GM13976 (cell line): ENCODE data around the gene CIDEA.

Experiments
- DNase-seq: peaks from one replicate; pipeline ENCODE4 v3.0.0; 2012; ENCODE audit warnings: low spot score
- in situ Hi-C: fragments of 300-500 bp; cut with MboI; formaldehyde crosslinking; loops from one replicate; pipeline ENCODE4 v1.12.0; 2022; ENCODE audit warnings: low sequenced_read_pairs, mixed read lengths, inconsistent platforms; ENCODE audit not compliant: unreplicated experiment
- TF ChIP-seq, protein P1 (sequence below): IDR thresholded peaks from 2 replicates; pipeline ENCODE4 v1.5.1; 2012; ENCODE audit warnings: borderline replicate concordance, mild to moderate bottlenecking; ENCODE audit not compliant: insufficient read depth; ENCODE audit errors: extremely low read depth, missing control alignments, control extremely low read depth

The CIDEA gene

GRCh38 chr18:12231040-12231882 is 22.9 kb upstream of the CIDEA start:
- TF ChIP-seq, protein P1, sequence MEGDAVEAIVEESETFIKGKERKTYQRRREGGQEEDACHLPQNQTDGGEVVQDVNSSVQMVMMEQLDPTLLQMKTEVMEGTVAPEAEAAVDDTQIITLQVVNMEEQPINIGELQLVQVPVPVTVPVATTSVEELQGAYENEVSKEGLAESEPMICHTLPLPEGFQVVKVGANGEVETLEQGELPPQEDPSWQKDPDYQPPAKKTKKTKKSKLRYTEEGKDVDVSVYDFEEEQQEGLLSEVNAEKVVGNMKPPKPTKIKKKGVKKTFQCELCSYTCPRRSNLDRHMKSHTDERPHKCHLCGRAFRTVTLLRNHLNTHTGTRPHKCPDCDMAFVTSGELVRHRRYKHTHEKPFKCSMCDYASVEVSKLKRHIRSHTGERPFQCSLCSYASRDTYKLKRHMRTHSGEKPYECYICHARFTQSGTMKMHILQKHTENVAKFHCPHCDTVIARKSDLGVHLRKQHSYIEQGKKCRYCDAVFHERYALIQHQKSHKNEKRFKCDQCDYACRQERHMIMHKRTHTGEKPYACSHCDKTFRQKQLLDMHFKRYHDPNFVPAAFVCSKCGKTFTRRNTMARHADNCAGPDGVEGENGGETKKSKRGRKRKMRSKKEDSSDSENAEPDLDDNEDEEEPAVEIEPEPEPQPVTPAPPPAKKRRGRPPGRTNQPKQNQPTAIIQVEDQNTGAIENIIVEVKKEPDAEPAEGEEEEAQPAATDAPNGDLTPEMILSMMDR = no peak
- in situ Hi-C loops = loop anchor here (10.0 to 25.0 kb wide), 2 partner anchors 136 to 1619 kb away; partner anchors contain the start of gene ANKRD62

DNA sequence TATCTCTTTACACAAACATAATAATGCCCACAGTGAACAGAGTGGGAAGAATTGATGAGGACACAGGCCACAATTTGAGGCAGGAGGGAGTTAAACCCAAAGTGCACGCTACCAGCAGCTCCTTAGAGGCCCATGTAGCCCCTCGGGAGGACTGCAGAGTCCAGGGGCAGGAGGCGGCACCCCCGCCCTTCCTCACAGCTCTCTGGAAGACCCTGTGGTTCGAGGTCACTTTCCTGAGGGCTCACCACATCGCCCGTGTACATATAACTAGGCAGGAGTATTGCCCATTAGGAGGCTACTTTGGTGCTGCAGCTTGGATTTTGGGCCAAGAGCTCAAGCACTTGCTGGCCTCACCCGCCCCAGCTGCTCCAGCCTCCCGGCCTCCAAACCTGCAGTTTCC is 22.2 kb upstream of the CIDEA start:
- DNase-seq = peak; percentile 5
- TF ChIP-seq, protein P1 = no peak
- in situ Hi-C loops = loop anchor here (10.0 to 25.0 kb wide), 2 partner anchors 137 to 1620 kb away; partner anchors contain the start of gene ANKRD62

More at GRCh38 chr18:12231040-12231882, 22.9 kb upstream of the CIDEA start:
- DNase-seq = peak; percentile 10

- DNase-seq = no peak
- TF ChIP-seq, protein P1 = no peak
- in situ Hi-C loops = loop anchor here (10.0 to 25.0 kb wide), 2 partner anchors 139 to 1621 kb away; partner anchors contain the start of gene ANKRD62
Observed at GRCh38 chr18:12233378-12233777, 20.8 kb upstream of the CIDEA start.

- in situ Hi-C loops = loop anchor here (10.0 to 25.0 kb wide), 2 partner anchors 140 to 1622 kb away; partner anchors contain the start of gene ANKRD62
- peak; percentile 4 for DNase-seq
- TF ChIP-seq, protein P1 = no peak
Observed at GRCh38 chr18:12234451-12235190, 19.5 kb upstream of the CIDEA start.

DNA sequence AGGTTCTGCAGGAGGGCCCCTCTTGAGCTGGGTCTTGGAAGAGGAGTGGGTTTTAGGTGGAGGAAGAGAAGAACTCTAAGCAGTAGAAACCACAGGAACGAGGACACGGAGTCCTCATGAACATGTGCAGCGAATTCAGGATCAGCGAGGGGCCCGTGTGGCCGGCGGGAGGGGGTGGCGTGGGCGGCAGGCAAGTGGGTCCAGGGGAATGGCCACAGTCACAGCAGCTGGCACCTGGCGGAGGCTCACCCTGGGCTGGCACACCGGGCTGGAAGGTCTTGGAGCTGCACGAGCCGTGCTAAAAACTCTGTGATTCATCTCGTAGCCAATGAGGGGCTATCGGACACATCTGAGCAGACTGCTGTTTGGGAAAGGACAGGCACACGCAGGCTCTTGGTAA is 18.0 kb upstream of the CIDEA start:
- in situ Hi-C loops = loop anchor here (10.0 to 25.0 kb wide), 2 partner anchors 141 to 1624 kb away; partner anchors contain the start of gene ANKRD62
- TF ChIP-seq, protein P1 = no peak
- no peak for DNase-seq
